OCI-LY3 (cell line): ENCODE results near the gene DPAGT1.

Experiments used
- EZH2phosphoT487 ChIP-seq: fragments of 200-600 bp; shearing (Covaris generic); IDR thresholded peaks from 2 replicates; pipeline ENCODE4 v1.6.1; 2018; ENCODE audit warnings: antibody characterized with exemption, mixed run types, low read depth
- TF ChIP-seq, protein P1 (sequence below): fragments of 200-600, 300-600 bp; sonication (generic); IDR thresholded peaks from 2 replicates; pipeline ENCODE4 v1.5.1; 2014; ENCODE audit warnings: antibody characterized with exemption, low read length, low read depth

GRCh38 chr11:119047205-119047604, 54.4 kb downstream of the DPAGT1 start:
- TF ChIP-seq, protein P1, sequence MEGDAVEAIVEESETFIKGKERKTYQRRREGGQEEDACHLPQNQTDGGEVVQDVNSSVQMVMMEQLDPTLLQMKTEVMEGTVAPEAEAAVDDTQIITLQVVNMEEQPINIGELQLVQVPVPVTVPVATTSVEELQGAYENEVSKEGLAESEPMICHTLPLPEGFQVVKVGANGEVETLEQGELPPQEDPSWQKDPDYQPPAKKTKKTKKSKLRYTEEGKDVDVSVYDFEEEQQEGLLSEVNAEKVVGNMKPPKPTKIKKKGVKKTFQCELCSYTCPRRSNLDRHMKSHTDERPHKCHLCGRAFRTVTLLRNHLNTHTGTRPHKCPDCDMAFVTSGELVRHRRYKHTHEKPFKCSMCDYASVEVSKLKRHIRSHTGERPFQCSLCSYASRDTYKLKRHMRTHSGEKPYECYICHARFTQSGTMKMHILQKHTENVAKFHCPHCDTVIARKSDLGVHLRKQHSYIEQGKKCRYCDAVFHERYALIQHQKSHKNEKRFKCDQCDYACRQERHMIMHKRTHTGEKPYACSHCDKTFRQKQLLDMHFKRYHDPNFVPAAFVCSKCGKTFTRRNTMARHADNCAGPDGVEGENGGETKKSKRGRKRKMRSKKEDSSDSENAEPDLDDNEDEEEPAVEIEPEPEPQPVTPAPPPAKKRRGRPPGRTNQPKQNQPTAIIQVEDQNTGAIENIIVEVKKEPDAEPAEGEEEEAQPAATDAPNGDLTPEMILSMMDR, result no peak
- TF ChIP-seq EZH2phosphoT487, result no peak
